NCI-H748 treated with DMSO at 0.1 percent for 48 hours (cell line): ENCODE results near the gene ZNF518A.

ENCODE experiments used
- DNase-seq: peaks from one replicate; lab custom pipeline; 2025; lab: John Stamatoyannopoulos, UW

Gene ZNF518A

GRCh38 chr10:96129387-96130325, at the start of gene ZNF518A:
ZNF518A (plus strand) TSS chr10:96130297; CDS start chr10:96156323, 26,026 bp downstream.
- peak; percentile 78 for DNase-seq

GRCh38 chr10:96082153-96082552, 47.9 kb upstream of the ZNF518A start:
- no peak for DNase-seq

GRCh38 chr10:96082748-96083147, 47.3 kb upstream of the ZNF518A start:
- DNase-seq, result no peak

GRCh38 chr10:96089116-96089515, 41.0 kb upstream of the ZNF518A start:
- DNase-seq, result no peak

GRCh38 chr10:96089670-96090462, 40.2 kb upstream of the ZNF518A start:
- DNase-seq, result peak; percentile 53

GRCh38 chr10:96090463-96090800, 39.7 kb upstream of the ZNF518A start:
- no peak for DNase-seq

- DNase-seq, result no peak
Measured at GRCh38 chr10:96092999-96093767, 36.9 kb upstream of the ZNF518A start.

GRCh38 chr10:96093948-96094347, 36.1 kb upstream of the ZNF518A start:
- DNase-seq, result no peak

- no peak for DNase-seq
Measured at GRCh38 chr10:96096958-96097357, 33.1 kb upstream of the ZNF518A start.

- no peak for DNase-seq
Measured at GRCh38 chr10:96097865-96098264, 32.2 kb upstream of the ZNF518A start.

- DNase-seq, result no peak
Measured at GRCh38 chr10:96107623-96108038, 22.5 kb upstream of the ZNF518A start.

- DNase-seq, result no peak
Measured at GRCh38 chr10:96112531-96112930, 17.6 kb upstream of the ZNF518A start.

- no peak for DNase-seq
Measured at GRCh38 chr10:96118604-96119450, 11.3 kb upstream of the ZNF518A start.

- DNase-seq, result no peak
Measured at GRCh38 chr10:96122824-96123223, 7.3 kb upstream of the ZNF518A start.

GRCh38 chr10:96124230-96125141, 5.6 kb upstream of the ZNF518A start:
- DNase-seq, result peak; percentile 20

GRCh38 chr10:96125142-96125515, 5.0 kb upstream of the ZNF518A start:
- no peak for DNase-seq

- peak; percentile 73 for DNase-seq
Measured at GRCh38 chr10:96130326-96130995, 364 bp downstream of the ZNF518A start.

- no peak for DNase-seq
Measured at GRCh38 chr10:96131621-96132020, 1.5 kb downstream of the ZNF518A start.

GRCh38 chr10:96133135-96133534, 3.0 kb downstream of the ZNF518A start:
- DNase-seq, result no peak

- DNase-seq, result no peak
Measured at GRCh38 chr10:96136810-96137209, 6.7 kb downstream of the ZNF518A start.
